ENCODE data around the gene TLL1.

DNA sequence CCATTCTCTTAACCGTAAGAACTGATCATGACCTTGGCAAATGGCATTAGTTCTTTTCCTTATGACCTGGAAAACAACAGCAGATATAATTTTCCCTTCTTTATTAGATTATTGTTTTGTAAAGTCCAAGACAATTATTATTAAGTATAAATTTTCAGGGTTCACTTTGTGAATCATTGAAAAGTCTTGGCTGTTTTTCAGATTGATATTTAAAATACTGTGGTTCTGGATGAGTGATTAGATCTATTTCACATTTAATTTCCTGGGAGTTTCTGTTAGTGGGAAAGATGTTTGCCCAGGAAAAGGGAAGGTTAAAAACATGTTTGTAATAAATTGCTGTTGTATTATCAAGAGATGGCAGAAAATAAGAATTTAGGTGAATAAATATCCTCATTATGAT lies 194.9 kb downstream of the TLL1 start:
- TF ChIP-seq POLR2A (IDR thresholded peaks at IDR 0.05; ENCODE audit: low read length): no peak
- no peak for TF ChIP-seq ELK1 (IDR thresholded peaks at IDR 0.05; ENCODE audit: low read depth, low read length)
- no peak for TF ChIP-seq CHD2 (IDR thresholded peaks at IDR 0.05; ENCODE audit: low read length, partially characterized antibody)
- no peak for TF ChIP-seq CTCF (IDR thresholded peaks at IDR 0.05)
- TF ChIP-seq KDM1A (IDR thresholded peaks at IDR 0.05; ENCODE audit: low read depth): no peak
- TF ChIP-seq, protein P1, sequence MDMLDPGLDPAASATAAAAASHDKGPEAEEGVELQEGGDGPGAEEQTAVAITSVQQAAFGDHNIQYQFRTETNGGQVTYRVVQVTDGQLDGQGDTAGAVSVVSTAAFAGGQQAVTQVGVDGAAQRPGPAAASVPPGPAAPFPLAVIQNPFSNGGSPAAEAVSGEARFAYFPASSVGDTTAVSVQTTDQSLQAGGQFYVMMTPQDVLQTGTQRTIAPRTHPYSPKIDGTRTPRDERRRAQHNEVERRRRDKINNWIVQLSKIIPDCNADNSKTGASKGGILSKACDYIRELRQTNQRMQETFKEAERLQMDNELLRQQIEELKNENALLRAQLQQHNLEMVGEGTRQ (IDR thresholded peaks at IDR 0.05): no peak

Data from A549 (cell line).